Hematopoietic multipotent progenitor cell treated with erythropoietin and hydrocortisone succinate and interleukin-3 and kit ligand, for 8 days (in vitro differentiated cells): ENCODE results near the gene OPHN1.
"Not testable (repeated sequence)": the region's sequence is repeated elsewhere in the genome, so short reads cannot be mapped to it uniquely, and the experiment has no call there.

Experiments used
- DNase-seq: peaks from one replicate; pipeline ENCODE4 v3.0.0-alpha.2; 2015

Gene OPHN1

DNA sequence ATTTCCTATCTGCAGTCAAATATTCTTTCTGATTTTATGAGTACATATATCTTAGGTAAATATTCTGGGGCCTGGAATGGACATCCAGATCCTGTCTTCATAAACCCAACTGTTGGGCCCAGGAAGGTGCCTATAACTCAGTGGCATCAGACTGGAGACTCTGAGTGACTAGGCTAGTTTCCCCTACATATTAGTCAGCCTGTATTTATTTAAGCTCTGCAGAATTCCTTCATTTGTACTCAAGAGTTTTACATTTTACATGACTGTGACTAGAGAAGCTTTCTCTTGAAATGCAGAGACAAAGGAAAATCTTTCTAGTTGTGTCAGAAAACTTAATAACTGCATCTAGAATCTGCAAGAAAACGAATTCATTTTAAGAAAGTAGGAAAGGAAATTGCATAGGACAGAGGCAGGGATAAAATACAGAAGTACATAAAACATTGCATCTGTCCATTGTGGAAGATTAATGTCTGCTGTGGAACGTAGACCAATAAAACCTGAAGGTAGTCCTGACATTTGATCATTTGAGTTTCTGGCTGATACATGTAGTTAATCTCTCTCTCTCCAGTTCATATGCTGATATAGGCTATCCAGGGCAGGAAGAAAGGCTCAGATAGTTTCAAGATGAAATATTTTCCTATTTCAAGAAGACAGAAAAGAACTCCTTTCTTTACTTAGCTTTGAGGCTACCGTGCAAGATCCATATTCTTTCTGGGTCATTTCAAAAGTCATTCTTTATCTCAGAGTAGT is 78.2 kb downstream of the OPHN1 start:
- no peak for DNase-seq

DNA sequence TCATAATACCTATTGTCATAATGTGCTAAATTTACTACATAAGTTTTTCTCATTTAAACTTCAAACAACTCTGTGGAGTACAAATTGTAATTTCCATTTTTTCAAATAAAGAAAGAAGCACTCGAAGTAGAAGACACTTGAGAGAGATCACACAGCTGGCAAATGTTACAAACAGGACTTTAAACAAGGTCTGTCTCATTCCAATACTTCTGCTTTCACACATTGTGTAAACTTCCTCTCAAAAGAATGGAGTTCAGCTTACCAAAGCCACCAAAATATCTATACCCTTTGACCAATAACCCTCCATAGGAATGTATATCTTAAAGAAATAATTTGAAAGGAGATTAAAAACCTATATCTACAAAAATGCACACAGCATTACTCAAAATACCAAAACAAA is 88.3 kb downstream of the OPHN1 start:
- DNase-seq, result no peak

DNA sequence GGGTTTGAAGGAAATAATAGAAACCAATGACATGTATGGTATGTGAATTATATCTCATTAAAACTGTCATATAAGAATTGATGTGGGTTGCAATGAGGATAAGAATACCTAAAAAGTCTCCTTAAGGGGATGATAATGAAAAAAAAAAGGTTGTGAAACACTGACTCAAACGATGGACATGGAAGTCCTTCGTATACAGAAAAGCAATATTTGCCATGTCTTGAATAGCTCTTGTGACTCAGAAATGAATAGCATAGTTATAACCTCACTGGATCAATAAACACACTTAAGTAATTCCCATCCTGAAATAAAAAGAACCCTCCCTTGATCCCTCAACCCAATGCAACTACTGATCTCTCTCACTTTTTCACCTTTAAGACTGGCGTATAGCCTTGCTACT is 89.7 kb downstream of the OPHN1 start:
- DNase-seq, result no peak

DNA sequence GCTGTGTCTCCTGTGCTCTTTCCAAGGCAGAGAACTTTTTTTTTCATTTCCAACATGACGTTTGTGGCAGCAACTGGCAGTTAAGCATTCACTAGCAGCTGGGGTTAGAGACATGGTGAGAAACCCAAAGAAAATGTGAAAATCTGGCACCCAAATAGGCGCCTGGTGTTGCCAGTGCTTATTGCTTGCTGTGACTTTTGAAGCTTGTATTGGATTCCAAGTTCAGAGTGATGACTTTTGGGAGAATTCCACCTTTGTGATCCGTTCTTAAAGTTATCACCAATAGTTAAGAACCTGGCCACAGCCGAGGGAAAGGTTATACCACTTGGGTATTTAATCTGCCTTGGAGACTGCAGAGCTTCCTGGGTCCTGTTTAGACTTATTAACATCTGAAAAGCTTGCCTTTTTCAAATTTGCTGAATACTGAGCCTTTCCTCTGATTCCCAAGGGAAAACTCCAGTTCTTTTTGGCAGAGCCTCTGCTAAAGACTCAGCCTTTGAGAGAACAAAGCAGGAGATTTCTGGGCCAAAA is 101.0 kb downstream of the OPHN1 start:
- DNase-seq, result no peak

DNA sequence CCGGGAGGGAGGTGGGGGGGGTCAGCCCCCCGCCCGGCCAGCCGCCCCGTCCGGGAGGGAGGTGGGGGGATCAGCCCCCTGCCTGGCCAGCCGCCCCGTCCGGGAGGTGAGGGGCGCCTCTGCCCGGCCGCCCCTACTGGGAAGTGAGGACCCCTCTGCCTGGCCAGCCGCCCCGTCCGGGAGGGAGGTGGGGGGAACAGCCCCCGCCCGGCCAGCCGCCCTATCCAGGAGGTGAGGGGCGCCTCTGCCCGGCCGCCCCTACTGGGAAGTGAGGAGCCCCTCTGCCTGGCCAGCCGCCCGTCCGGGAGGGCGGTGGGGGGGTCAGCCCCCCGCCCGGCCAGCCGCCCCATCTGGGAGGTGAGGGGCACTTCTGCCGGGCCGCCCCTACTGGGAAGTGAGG is 106.5 kb downstream of the OPHN1 start:
- DNase-seq, result not testable (repeated sequence)

DNA sequence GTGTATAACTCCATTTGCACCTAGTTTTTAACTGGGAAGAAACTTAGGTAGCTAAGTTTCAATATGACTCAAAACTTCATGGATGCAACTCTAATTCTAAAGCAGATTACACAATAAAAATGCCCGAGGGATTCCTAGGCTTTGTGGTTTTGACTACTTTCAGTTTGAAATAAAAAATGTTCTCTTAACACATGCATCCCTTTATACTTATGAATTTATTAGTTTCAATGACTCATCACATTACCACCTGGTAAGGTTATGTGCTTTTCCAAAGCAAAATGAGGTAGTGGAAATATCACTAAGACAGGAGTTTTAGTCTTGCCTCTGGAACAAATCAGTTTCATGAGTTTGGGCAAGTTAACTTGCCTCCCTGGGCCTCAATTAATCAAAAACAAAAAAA is 125.5 kb downstream of the OPHN1 start:
- no peak for DNase-seq

DNA sequence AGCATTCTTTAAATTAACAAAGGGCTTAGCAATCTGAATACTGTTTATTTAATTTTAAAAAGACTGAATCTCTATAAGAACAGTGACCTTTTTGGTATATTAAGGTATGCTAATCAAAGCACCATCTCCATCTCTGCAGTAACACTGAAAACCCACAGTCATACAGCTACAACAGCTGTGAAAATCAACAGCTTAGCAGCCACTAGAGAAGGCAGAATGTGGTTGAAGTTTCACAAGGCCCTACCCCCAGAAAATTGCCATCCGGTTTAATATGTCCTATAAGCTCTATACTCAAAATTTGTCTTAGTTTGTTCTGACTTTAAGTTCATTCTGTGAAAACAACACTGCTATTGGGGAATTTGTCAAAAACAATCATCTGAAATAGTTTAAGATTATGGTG is 128.7 kb downstream of the OPHN1 start:
- no peak for DNase-seq

DNA sequence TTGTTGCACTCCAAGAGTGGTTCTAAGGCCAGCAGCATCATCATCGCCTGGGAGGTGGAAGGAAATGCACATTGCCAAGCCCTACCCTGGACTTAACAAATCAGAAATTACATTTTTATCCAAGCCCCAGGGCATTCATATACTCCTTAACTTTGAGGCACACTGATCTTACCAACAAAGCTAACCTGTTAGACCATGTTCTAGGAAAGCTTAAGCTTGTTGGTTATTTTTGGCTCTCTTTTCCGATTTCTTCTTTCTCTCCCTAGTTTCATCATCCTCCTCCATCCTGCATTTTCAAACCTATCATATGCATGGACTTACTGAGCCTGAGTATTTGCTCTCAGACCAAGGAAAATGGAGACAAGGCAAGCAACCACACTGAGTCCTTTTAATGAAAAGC is 133.4 kb downstream of the OPHN1 start:
- DNase-seq, result no peak

DNA sequence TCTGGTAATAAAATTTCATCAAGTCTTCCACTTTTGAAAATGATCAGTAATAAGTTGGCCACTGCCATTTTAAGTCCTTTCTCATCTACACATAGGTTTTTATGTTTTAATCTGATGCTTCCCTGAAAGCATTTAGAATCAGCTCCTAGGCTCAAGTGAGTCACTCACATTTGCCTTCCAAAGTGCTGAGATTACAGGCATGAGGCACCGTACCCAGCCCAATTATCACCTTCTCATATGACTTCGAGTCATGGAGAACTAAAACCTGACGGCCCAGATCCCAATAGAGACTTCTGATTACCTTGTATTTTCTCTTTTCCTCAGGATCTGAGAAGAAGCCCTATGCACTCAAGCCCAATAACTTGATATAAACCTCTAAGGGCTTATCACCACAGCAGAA is 140.8 kb downstream of the OPHN1 start:
- DNase-seq, result no peak

DNA sequence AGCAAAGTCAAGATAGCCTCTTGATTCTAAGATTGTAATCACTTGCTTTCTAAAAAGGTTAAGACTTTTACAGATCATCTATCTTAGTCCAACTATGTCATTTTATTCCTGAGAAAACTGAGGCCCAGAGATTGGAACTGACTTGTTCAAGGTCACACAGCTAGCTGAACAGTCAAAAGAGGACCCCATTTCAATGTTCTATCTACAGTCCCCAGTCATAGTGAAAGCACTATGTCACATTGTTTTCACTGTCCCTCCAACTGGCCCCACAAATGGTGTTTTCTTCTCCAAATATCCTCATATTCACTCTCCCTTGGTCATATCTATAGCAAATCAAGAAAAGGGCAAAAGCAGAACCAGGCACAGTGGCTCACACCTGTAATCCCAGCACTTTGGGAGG is 145.2 kb downstream of the OPHN1 start:
- no peak for DNase-seq

DNA sequence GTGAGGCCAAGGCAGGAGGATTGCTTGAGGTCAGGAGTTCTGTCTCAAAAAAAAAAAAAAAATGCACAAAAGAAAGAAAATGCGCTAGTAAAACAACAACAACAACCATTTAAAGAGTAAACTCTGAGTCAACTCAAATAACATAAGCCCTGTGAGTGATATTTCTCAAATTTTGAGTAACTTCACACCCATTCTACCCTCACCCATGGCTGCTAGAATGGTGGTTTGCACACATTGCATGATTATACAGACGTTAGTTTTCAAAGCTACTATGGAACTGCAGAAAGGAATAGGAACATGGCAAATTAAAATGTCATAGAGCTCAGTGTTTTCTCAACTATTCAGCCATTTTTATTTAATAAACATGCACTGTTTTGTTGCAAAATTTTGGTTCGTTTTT is 145.9 kb downstream of the OPHN1 start:
- DNase-seq, result no peak

DNA sequence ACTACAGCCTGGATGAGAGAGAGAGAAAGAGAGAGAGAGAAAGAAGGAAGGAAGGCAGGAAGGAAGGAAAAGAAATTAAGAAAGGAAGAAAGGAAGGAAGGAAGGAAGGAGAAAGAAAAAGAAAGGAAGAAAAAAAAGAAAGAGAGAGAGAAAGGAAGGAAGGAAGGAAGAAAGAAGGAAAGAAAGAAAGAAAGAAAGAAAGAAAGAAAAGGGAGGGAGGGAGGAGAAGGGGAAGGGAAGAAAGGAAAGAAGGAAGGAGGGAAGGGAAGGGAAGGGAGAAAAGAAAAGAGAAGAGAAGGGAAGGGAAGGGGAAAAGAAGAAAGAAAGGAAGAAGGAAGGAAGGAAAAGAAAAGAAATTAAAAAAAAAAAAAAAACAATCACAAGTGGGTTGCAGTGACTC is 146.3 kb downstream of the OPHN1 start:
- DNase-seq, result no peak

DNA sequence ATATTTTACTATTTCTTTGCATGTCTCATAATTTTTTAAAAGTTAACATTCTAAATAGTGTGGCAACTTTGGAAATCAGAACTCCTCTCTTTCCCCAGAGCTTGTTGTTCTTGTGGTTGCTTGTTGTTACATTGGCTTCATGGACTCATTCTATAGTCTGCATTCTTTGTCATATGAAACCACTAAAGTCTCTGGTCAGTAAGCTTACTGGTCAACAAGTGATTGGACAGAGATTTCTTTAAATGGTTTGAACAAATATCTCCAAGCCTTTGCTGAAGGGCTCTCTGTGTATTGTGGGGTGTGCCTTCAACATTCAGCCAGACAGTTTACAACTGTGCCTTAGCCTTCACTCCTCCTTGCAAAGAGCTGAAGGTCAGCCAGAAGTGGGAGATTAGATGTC is 147.2 kb downstream of the OPHN1 start:
- no peak for DNase-seq

DNA sequence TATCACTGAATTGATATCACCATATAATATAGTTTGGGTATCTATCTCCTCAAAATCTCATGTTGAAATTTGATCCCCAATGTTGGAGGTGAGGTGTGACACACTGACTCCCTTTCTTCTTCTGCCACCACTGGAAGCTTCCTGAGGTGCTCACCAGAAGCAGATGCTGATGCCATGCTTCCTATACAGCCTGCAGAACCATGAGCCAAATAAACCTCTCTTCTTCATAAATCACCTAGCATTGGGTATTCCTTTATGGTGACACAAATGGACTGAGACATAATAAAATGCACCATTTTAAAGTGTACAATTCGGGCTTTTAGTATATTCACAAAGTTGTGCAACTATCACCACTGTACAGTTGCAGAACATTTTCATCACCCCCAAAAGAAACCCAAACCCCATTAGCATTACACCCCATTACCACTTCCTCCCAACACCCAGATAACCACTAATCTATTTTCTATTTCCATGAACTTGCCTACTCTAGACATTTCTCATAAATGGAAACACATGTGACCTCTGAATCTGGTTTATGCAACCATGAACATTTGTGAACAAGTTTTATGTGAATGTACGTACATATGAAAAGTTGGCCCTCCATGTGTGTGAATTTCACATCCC is 148.9 kb downstream of the OPHN1 start:
- DNase-seq, result no peak

DNA sequence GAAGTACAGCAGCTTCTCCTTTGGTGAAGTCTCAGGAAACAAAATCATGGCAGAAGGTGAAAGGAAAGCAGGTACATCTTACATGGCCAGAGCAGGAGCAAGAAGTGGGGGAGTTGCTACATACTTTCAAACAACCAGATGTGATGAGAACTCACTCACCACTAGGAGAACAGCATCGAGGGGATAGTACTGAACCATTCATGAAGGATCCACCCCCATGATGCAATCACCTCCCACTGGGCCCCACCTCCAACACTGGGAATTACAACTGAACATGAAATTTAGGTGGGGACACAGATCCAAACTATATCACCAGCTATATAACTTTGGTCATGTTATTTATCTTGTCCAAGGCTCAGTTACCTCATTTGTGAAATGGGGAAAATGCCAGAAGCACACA is 159.4 kb downstream of the OPHN1 start:
- no peak for DNase-seq

DNA sequence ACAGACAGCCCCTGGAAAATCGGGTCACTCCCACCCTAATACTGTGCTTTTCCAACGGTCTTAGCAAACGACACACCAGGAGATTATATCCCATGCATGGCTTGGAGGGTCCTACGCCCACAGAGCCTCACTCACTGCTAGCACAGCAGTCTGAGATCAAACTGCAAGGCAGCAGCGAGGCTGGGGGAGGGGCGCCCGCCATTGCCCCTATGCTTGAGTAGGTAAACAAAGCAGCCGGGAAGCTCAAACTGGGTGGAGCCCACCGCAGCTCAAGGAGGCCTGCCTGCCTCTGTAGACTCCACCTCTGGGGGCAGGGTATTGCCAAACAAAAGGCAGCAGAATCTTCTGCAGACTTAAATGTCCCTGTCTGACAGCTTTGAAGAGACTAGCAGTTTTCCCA is 168.5 kb downstream of the OPHN1 start:
- not testable (repeated sequence) for DNase-seq

DNA sequence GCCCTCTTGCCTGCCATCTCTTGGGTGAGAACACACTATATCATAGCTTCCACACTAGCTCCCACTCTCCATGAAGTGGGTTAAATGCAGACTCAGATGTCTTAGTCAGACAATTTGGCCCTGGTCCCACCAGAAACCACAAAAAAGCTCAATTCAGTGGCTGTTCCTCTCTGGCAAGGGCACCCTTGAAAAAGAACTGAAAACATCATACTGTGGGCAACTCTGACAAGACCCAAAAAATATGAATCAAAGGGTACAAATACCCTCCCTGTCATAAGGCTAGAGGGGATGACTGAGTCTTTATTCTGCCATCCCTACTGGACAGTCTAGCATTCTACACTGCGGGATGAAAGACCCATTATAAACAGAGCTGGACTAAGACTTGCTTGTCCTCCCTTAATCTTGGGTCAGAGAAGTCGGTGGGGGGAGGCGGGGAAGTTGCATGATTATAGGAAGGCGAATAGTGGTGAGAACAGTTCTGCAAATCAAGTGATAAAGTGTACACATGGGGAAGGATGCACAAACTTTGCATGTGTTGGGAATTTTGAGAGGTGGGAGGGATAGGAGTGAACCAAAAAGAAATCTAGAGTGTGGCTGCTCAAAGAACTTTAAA is 172.1 kb downstream of the OPHN1 start:
- peak; percentile 14 for DNase-seq

DNA sequence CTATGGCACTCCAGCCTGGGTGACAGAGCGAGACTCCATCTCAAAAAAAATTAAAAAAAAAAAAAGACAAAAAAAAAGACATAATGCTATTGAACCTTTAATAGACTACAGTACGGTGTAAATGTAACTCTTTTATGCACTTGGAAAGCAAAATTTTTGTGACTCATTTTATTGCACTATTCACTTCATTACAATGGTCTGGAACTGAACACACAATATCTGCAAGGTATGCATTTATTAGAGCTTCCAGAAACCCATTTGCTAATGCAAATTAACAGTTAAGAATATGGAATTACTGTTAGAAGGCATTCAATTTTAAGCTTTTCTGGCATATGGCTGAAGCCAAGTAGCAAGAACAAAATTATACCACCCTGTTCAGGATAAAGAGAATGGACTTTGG is 176.3 kb downstream of the OPHN1 start:
- DNase-seq, result no peak

DNA sequence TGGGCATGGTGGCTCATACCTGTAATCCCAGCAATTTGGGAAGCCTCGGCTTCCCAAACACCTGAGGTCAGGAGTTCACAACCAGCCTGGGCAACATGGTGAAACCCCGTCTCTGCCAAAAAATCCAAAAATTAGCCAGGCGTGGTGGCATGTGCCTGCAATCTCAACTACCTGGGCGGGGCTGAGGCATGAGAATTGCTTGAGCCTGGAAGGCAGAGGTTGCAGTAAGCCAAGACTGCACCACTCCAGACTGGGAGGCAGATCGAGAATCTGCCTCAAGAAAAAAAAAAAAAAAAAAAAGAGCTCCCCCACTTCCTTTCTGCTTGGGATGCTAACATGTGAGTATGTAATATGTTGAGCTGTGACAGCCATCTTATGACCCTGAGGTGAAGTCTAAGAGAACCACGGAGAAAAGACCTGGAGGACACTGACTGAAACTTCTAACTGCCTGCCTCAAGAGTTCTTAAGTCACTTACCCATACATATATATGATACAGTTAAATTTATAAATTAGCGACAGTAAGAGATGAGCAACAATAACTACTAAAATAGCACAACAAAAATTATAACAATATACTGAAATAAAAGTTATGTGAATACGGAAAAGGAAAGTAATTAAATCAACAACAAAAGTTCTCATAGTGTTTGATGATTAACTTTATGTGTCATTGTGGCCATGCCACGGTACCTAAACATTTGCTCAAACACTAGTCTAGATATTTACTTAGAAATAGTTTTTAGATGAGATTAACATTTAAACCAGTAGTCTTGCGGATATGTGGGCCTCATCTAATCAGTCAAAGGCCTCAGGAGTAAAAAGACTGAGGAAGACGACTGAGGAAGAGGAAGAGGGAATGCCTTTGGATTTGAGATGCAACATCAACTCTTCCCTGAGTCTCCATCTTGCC is 178.3 kb downstream of the OPHN1 start:
- no peak for DNase-seq

DNA sequence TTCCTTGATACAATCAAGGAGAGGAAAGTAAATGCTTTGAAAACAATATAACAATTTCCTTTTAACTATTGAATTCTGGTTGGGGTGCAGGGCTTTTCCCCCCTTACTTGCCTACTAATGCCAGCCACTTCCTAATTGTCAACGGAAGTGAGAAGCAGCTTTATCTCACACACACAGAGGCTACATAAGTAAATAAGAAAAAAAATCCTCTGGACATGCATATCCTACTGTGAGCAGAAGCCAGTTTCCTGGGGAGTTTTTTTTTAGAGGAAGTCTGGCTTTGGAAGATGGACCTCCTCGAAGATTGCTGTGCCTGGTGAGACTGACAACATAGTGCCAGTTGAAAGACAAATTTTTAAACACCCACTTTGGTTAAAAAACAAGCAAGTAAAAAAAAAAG is 180.6 kb downstream of the OPHN1 start:
- DNase-seq, result peak; percentile 8

DNA sequence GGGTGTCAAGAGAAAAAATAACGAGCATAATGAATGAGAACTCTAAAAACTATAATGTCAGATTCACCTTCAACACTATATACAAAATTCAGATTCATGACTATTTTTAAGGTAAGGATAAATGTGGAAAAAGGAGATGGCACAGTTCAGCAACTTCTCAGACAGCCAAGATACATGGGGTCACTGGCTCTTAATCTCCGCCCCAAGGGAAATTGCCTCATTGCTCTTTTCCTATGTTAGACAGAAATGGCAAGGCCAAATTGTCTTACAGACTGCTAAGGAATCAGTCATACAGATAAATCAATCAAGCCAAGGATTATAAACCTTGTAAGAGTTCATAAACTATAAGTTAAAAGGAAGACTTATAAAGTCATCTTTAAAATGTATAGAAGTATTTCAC is 183.4 kb downstream of the OPHN1 start:
- no peak for DNase-seq

DNA sequence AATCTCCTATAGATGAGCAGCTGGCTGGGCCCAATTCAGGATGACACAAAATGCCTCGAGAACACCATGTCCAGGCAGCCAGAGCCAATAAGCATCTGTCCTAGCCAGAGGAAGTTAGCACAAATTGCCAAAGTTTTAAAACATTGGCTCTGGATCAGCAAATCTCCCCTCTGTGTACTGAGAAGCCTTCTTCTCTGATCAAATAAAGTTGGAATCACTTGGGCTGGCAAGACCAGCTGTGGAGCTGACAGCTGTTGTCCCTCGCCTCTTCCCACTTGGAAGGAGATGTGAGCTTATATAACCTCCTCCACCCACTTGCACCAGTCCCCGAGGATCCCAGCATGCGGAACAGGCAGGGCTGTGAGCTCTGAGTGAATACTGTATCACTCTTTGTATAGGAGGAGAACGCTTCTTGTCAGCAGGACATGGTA is 183.9 kb downstream of the OPHN1 start:
- no peak for DNase-seq

DNA sequence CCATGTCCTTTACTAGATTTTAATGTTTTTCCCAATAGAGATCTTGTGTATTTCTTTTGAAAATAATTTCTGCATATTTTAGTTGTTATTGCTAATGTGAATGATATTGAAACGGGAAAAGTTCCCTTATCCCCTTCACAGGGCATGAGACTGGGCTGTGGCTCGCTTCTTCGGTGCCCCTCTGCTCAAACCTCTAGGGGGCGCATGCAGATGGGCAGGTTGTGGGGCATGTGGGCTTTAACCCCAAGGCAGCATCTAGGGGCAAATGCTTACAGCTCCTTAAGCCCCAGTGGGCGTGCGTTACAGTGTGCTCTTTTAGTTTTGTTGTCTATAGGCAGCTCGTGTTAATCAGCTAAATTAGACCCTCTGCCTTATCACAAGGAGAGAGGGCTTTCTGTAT is 194.7 kb downstream of the OPHN1 start:
- peak; percentile 25 for DNase-seq
